GM12874 (cell line): Measurements from ENCODE around the gene PFKFB2.

ENCODE experiments used
- TF ChIP-seq, protein P1 (sequence below): IDR thresholded peaks from 2 replicates; pipeline ENCODE4 v1.5.1; 2011; ENCODE audit warnings: low read depth, mild to moderate bottlenecking, control low read depth, low read length, moderate library complexity; ENCODE audit not compliant: insufficient read depth

The PFKFB2 gene

GRCh38 chr1:207079706-207080241 lies 26.7 kb downstream of the PFKFB2 start:
- TF ChIP-seq, protein P1, sequence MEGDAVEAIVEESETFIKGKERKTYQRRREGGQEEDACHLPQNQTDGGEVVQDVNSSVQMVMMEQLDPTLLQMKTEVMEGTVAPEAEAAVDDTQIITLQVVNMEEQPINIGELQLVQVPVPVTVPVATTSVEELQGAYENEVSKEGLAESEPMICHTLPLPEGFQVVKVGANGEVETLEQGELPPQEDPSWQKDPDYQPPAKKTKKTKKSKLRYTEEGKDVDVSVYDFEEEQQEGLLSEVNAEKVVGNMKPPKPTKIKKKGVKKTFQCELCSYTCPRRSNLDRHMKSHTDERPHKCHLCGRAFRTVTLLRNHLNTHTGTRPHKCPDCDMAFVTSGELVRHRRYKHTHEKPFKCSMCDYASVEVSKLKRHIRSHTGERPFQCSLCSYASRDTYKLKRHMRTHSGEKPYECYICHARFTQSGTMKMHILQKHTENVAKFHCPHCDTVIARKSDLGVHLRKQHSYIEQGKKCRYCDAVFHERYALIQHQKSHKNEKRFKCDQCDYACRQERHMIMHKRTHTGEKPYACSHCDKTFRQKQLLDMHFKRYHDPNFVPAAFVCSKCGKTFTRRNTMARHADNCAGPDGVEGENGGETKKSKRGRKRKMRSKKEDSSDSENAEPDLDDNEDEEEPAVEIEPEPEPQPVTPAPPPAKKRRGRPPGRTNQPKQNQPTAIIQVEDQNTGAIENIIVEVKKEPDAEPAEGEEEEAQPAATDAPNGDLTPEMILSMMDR: no peak

DNA sequence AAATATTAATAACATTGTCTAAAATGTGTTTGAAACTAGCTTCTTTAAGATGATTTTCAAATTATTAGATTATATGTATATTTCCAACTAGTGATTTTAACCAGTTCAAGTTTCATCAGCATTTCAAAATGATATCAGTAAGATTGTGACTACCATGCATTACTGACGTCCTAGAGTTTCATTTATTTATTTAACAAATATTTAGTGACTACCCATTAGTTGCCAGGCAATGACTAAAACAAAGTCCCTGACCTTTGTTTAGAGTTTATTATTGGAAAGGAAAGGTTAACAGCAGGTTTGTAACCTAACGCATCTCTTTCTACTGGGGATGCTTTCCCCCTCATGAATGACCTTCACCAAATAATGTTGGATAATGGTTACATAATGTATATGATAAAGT lies 28.0 kb downstream of the PFKFB2 start:
- TF ChIP-seq, protein P1: no peak

DNA sequence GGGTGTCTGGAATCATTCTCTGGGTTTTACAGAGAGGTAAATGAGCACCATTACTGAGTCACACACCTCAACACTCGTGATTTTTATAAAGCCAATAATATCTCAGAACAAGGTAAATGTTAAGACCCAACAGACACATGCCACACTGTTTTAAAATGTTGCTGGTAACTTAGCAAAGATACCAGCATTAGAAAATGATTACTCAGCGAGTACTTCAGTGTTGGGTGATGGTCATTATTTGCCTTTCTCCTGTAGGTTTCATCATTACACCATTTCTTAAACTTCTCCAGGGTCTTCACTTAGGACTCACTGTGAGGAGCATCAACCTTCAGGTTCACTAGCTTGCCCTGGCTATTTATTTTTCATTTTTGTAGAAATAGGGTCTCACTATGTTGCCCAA lies 28.7 kb downstream of the PFKFB2 start:
- TF ChIP-seq, protein P1: no peak

- TF ChIP-seq, protein P1: no peak
These were observed 31.2 kb downstream of the PFKFB2 start for GRCh38 chr1:207084232-207084631.

DNA sequence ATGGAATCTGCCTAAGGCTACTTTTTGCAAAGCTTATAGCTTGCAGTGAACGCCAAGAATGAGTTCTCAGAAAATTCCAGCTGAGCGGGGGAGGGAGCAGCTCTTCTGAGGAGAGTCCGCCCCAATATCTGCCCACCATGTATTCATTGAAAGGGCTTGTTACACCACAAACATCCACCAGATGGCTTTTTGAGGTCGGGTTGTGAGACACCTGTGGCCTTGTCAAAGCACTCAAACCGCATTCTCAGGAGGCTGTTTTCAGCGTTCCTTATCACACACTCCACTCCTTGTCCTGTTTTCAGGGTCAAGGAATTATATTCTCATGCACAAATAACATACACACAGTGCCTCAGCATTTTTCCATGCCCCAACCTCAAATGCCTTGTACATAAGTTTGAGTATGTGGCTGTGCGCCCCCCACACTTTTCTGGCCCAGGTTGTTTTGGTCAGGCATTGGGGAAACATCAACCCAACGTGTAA lies 31.7 kb downstream of the PFKFB2 start:
- TF ChIP-seq, protein P1: peak; percentile 63

- TF ChIP-seq, protein P1: no peak
These were observed 32.8 kb downstream of the PFKFB2 start for GRCh38 chr1:207085887-207086286.

GRCh38 chr1:207088161-207088560 lies 35.1 kb downstream of the PFKFB2 start:
- TF ChIP-seq, protein P1: no peak
